Stomach (tissue), 4 donors: ENCODE data around the gene EML6.

Source experiments
- CTCF ChIP-seq, 7 experiments: fragments of 450-650 bp in 4 of 7; fragments of 200-600 bp in 3 of 7; sonication (generic) in 3 of 7; IDR thresholded peaks; one replicate each; pipeline ENCODE4 v1.5.1; 2016 to 2019; ENCODE audit warnings: antibody characterized with exemption in 7 of 7, control low read depth in 2 of 7, mild to moderate bottlenecking in 1 of 7
- POLR2A ChIP-seq, 4 donors: fragments of 450-650 bp; IDR thresholded peaks; one replicate each; pipeline ENCODE4 v1.6.1; 2016; ENCODE audit warnings: antibody characterized with exemption in 4 of 4, control low read depth in 2 of 4, mild to moderate bottlenecking in 1 of 4, moderate library complexity in 1 of 4

DNA sequence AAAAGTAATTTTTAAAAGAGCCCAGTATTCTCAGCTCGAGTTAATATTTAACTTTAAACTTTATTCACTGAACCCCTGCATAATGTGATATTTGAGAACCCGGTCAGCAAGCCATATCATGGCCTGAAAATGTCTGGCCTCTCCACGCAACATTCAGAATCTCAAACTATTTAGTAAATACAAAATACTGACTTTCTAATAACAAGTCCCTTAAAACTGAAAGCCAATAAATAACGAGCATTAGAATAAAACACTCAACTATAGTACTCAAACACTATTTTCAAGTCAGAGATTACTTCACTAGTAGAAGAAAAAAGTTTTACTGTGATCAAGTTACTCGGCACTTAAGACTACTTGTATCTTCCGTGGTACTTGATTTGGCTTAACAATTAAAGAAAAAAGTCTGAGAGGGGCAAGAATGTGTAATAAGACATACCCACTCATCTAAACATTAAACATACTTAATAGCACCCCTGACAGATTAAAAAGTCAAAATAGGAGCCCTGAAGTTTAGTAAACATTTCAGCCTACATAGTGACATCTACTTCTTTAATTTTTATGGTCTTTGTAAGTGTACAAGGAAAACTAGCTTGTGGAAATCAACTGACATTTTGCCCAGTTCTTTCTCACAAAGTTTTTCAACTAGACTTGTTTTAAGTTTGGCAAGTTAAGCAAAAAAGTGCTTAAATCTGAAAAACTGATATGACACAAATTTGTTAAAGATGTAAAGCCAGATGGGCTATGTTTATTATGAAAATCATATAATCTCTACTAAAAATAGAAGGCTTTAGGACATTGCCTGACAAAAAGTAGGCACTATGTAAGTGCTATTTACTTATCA is 288.6 kb downstream of the EML6 start:
- TF ChIP-seq CTCF (IDR thresholded peaks at IDR 0.05) (no peak), POLR2A (IDR thresholded peaks at IDR 0.05) (no peak)
